GM12873 (cell line): ENCODE results near the gene CLCC1.

Experiments used
- TF ChIP-seq, protein P1 (sequence below): IDR thresholded peaks from 2 replicates; pipeline ENCODE4 v1.5.1; 2012; ENCODE audit warnings: low read depth, mild to moderate bottlenecking, moderate library complexity, low read length, control low read depth; ENCODE audit not compliant: insufficient read depth; ENCODE audit errors: missing control alignments

Gene CLCC1, protein sequence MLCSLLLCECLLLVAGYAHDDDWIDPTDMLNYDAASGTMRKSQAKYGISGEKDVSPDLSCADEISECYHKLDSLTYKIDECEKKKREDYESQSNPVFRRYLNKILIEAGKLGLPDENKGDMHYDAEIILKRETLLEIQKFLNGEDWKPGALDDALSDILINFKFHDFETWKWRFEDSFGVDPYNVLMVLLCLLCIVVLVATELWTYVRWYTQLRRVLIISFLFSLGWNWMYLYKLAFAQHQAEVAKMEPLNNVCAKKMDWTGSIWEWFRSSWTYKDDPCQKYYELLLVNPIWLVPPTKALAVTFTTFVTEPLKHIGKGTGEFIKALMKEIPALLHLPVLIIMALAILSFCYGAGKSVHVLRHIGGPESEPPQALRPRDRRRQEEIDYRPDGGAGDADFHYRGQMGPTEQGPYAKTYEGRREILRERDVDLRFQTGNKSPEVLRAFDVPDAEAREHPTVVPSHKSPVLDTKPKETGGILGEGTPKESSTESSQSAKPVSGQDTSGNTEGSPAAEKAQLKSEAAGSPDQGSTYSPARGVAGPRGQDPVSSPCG

DNA sequence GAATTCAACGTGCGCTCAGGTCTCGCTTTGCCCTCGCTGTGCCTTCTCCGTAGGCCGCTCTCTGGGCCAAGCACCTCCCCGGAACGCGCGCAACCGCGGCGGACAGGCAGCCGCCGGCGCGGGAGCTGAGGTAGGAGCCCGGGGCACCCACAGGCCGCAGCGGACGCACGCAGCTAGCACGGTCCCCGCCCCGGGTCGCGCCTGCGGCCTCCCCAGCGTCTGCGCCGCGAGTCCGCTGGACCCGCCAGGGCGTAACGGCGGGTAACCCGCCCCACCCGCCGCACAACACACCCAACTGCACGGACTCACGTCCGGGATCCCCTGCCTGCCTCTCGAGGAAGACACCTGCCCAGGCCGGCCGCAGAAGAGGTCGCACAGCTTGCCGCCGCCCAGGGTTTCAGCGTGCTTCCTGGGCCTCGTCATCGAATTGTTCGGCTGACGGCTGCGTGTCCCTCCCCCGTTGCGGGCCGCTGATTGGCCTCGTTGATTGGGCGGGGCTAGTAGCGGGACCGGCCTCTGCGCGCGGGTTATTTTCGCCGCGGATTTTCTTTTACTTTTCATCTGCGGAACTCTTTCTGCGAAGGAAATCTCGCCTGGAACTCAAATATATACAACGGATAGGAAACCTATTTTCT lies at the start of gene CLCC1:
CLCC1 (minus strand) TSS at position 433 of the 635 bp plus-strand sequence. CDS start 13,047 bp downstream, outside the sequence.
- TF ChIP-seq, protein P1, sequence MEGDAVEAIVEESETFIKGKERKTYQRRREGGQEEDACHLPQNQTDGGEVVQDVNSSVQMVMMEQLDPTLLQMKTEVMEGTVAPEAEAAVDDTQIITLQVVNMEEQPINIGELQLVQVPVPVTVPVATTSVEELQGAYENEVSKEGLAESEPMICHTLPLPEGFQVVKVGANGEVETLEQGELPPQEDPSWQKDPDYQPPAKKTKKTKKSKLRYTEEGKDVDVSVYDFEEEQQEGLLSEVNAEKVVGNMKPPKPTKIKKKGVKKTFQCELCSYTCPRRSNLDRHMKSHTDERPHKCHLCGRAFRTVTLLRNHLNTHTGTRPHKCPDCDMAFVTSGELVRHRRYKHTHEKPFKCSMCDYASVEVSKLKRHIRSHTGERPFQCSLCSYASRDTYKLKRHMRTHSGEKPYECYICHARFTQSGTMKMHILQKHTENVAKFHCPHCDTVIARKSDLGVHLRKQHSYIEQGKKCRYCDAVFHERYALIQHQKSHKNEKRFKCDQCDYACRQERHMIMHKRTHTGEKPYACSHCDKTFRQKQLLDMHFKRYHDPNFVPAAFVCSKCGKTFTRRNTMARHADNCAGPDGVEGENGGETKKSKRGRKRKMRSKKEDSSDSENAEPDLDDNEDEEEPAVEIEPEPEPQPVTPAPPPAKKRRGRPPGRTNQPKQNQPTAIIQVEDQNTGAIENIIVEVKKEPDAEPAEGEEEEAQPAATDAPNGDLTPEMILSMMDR, result no peak

DNA sequence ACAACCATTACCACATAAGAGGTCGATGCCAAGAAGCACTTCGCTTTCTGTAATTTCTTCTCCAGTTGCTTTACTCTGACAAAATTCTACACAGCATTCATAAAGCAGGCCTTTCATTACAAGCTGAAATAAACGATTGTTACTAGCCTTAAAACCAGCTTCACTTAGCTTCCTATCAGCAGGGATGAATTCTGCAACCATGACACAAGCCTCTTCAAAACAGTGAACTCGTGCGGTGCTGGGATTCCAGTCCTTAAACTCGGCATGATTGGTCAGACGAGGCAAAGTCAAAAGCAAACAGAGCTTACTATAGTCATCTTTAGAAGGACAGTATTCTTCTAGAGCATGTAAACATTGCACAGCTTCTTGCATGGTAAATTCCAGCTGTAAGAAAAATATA lies 48.1 kb upstream of the CLCC1 start:
- TF ChIP-seq, protein P1, result no peak

DNA sequence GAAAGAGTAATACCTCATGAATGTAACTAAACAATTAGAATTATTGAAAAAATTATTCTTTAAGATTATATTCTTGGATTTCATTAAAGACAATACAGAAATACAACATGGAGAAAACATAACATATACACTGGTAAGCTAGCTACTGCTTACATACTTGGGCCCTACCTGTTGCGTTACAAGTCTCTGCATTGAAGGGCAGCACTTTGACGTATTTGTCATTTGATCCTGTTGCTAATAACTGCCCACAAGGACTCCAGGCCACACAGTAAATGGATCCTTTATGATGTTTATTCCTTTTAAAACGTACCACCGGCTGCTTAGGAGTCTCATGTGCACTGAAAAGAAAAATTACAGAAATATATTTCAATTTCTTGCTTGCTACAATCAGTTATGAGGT lies 19.8 kb upstream of the CLCC1 start:
- TF ChIP-seq, protein P1, result no peak

DNA sequence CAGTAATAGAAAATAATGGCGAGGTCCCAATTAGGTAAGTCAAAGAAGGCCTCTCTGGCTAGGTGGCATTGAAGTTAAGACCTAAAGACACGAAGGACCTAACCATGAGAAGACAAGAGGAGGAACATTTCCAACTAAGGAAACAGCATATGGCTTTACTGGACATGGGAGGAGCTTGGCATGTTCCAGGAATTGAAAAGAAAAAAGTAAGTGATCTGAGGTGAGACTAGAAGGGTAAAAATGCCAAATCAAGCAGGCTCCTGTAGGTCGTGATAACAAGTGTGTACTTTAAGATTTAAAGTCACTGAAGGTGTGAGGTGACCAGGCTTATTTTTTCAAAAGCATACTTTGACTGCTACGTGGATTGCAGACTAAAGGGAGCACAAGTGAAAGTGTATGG lies 13.4 kb upstream of the CLCC1 start:
- TF ChIP-seq, protein P1, result no peak

DNA sequence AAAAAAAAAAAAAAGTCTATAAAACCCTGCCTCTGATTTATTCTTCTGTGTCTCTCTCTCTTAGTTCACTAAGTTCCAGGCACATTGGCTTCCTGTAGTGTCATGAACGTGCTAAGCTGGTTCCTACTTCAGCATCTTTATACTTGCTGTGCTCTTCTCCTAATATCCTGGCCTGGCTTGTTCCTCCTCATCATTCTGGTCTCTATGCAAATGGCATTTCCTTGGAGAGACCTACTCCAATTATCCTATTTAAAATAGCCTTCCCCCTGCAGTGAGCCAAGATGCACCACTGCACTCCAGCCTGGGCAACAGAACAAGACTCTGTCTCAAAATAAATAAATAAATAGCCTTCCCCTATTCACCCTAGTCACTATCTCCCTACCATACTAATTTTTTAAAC lies 9.7 kb upstream of the CLCC1 start:
- TF ChIP-seq, protein P1, result no peak

DNA sequence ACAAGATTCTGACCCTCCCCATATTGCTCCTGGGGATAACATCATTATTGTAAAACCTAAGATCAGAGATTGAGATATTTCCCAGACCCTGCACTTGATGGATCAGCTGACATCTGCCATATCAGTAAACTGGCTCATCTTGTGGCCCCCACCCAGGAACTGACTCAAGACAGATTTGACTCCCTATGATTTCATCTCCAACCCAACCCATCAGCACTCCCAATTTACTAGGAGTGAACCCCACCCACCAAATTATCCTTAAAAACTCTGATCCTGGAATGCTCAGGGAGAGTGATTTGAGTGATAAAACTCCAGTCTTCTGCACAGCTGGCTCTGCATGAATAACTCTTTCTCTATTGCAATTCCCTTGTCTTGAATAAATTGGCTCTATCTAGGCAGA lies 6.1 kb upstream of the CLCC1 start:
- TF ChIP-seq, protein P1, result no peak

DNA sequence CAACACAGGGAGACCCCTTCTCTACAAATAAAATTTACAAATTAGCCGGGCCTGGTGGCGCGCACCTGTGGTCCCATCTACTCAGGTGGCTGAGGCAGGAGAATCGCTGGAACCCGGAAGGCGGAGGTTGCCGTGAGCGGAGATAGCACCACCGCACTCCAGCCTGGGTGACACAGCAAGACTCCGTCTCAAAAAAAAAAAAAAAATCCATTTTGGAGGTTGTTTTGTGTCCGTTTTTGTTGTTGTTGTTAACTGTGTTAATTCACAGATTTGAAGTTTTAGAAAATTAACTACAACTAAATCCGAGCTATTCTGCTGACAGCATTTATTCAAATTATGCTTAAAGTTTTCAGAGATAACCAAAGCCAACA lies 618 bp downstream of the CLCC1 start:
- TF ChIP-seq, protein P1, result no peak
